HepG2 (cell line): Measurements from ENCODE around the gene SYNDIG1. TPM values are rescaled to one million over a fixed set of nuclear protein-coding genes. Genes with fewer than 3 reads are reported as not detected.

Experiments
- ATAC-seq: fragments of 200-7000 bp; cut with Tn5 transposase; 3 replicates; pipeline ENCODE4 v1.9.1; 2020; ENCODE audit warnings: mild to moderate bottlenecking, moderate library complexity
- BruUV-seq: library from RNA; stranded (reverse); fragments of 400-500 nt; replicated peaks from 2 replicates; lab custom pipeline; 2021; lab: Mats Ljungman, UMichigan
- CTCF ChIA-PET: fragments of 300-600 bp; formaldehyde crosslinking; extraction: SDS; loops from one replicate; lab custom pipeline; 2021; ENCODE audit warnings: low total read pairs, inconsistent platforms, low intra/inter-chr PET ratio; lab: Yijun Ruan, JAX
- POLR2A ChIA-PET: fragments of 350-600 bp; sonication (Branson Sonifier 250); formaldehyde crosslinking; loops from one replicate; lab custom pipeline; 2020; ENCODE audit warnings: antibody characterized with exemption, inconsistent platforms; lab: Yijun Ruan, JAX
- DNase-seq: peaks from one replicate; pipeline ENCODE4 v3.0.0-alpha.2; 2015; ENCODE audit warnings: low spot score
- FAIRE-seq: peaks from 3 replicates; lab custom pipeline; 2011; peaks lifted over from hg19 to GRCh38; lab: Jason Lieb, UNC
- H2AFZ ChIP-seq: one replicate; pipeline ENCODE4 v1.6.1; 2011; ENCODE audit warnings: low read length, inconsistent platforms
- H3K27ac ChIP-seq: fragments of 300-600 bp; 3 replicates; pipeline ENCODE4 v1.8.0; 2011; ENCODE audit warnings: mixed run types, mild to moderate bottlenecking, mixed read lengths, low read length, inconsistent platforms; ENCODE audit not compliant: insufficient read depth; ENCODE audit errors: extremely low read length
- H3K27me3 ChIP-seq, 2 experiments: fragments of 200-600 bp in 1 of 2; 2 replicates in 1 of 2; 3 replicates in 1 of 2; pipeline versions ENCODE4 v1.6.0 to v1.8.0; 2011; ENCODE audit warnings: low read length in 2 of 2, mild to moderate bottlenecking in 2 of 2, moderate library complexity in 2 of 2, inconsistent platforms in 1 of 2; ENCODE audit not compliant: insufficient read depth in 2 of 2, control insufficient read depth in 1 of 2
- H3K36me3 ChIP-seq, 2 experiments: fragments of 200-600 bp in 1 of 2; replicated peaks in 1 of 2; 2 replicates in 1 of 2; 3 replicates in 1 of 2; pipeline versions ENCODE4 v1.5.1 to v1.8.0; 2011; ENCODE audit warnings: low read length in 2 of 2, inconsistent platforms in 1 of 2; ENCODE audit not compliant: insufficient read depth in 2 of 2, control insufficient read depth in 1 of 2
- H3K4me1 ChIP-seq: 2 replicates; pipeline ENCODE4 v1.5.1; 2012; ENCODE audit warnings: low read length, inconsistent platforms; ENCODE audit not compliant: insufficient read depth
- H3K4me2 ChIP-seq: 2 replicates; pipeline ENCODE4 v1.6.0; 2011; ENCODE audit warnings: low read depth, low read length, inconsistent platforms
- H3K4me3 ChIP-seq, 3 experiments: fragments of 200-600 bp in 1 of 3; sonication (generic), shearing (Covaris generic) in 1 of 3; replicated peaks in 1 of 3; 2 replicates each; pipeline ENCODE4 v1.5.1; 2011 to 2016; ENCODE audit warnings: low read length in 3 of 3, inconsistent platforms in 2 of 3, low read depth in 2 of 3, mild to moderate bottlenecking in 2 of 3, control low read depth in 1 of 3, mixed read lengths in 1 of 3; ENCODE audit not compliant: insufficient read depth in 1 of 3
- H3K79me2 ChIP-seq: one replicate; pipeline ENCODE4 v1.6.1; 2011; ENCODE audit warnings: low read length, inconsistent platforms; ENCODE audit not compliant: insufficient read depth
- H3K9ac ChIP-seq: 2 replicates; pipeline ENCODE4 v1.6.0; 2011; ENCODE audit warnings: mild to moderate bottlenecking, low read depth, low read length, inconsistent platforms; ENCODE audit not compliant: insufficient read depth
- H3K9me3 ChIP-seq: 2 replicates; pipeline ENCODE4 v1.5.1; 2012; ENCODE audit warnings: mild to moderate bottlenecking, low read length
- H4K20me1 ChIP-seq: 2 replicates; pipeline ENCODE4 v1.6.0; 2011; ENCODE audit warnings: inconsistent platforms, mild to moderate bottlenecking, low read length, moderate library complexity; ENCODE audit not compliant: insufficient read depth
- AGO1 ChIP-seq: fragments of 200-400 bp; formaldehyde crosslinking; IDR thresholded peaks from 2 replicates; pipeline ENCODE4 v1.6.1; 2017; ENCODE audit warnings: mild to moderate bottlenecking, low read depth, low read length, moderate library complexity; ENCODE audit not compliant: poor library complexity, severe bottlenecking
- HOXD1 ChIP-seq: sonication (generic); formaldehyde crosslinking; IDR thresholded peaks from 2 replicates; pipeline ENCODE4 v1.5.0; 2020; ENCODE audit warnings: missing genetic modification reagents
- KDM5B ChIP-seq: sonication (generic); formaldehyde crosslinking; IDR thresholded peaks from 2 replicates; pipeline ENCODE4 v1.4.0; 2020; ENCODE audit warnings: missing genetic modification reagents, mild to moderate bottlenecking, borderline replicate concordance
- NR2F6 ChIP-seq, 2 experiments: IDR thresholded peaks; 2 replicates each; pipeline ENCODE4 v1.6.1; 2016; ENCODE audit warnings: antibody characterized with exemption in 1 of 2, mild to moderate bottlenecking in 1 of 2
- PPARG ChIP-seq: conservative IDR thresholded peaks from 2 replicates; pipeline ENCODE4 v1.6.1; 2016; ENCODE audit warnings: missing biosample characterization, missing genetic modification reagents
- RBM39 ChIP-seq: fragments of 200-400 bp; formaldehyde crosslinking; IDR thresholded peaks from one replicate; pipeline ENCODE4 v1.6.1; 2018; ENCODE audit warnings: antibody characterized with exemption, mild to moderate bottlenecking, low read depth, low read length; ENCODE audit not compliant: poor library complexity, severe bottlenecking
- RCOR2 ChIP-seq: IDR thresholded peaks from 2 replicates; pipeline ENCODE4 v1.6.1; 2016; ENCODE audit warnings: missing biosample characterization, missing genetic modification reagents
- RFX5 ChIP-seq: IDR thresholded peaks from 2 replicates; pipeline ENCODE4 v1.6.1; 2011; ENCODE audit warnings: low read depth, low read length, improper control_type of control experiment
- SRSF1 ChIP-seq: fragments of 200-400 bp; formaldehyde crosslinking; optimal IDR thresholded peaks from 2 replicates; pipeline ENCODE3; 2017; ENCODE audit warnings: mild to moderate bottlenecking, low read depth, low read length, moderate library complexity
- STAG1 ChIP-seq: sonication (generic); formaldehyde crosslinking; IDR thresholded peaks from 2 replicates; pipeline ENCODE4 v1.4.0; 2020; ENCODE audit warnings: missing genetic modification reagents
- XBP1 ChIP-seq: sonication (generic); formaldehyde crosslinking; IDR thresholded peaks from 2 replicates; pipeline ENCODE4 v1.5.0; 2020; ENCODE audit warnings: missing genetic modification reagents
- ZMAT3 ChIP-seq: sonication (generic); formaldehyde crosslinking; conservative IDR thresholded peaks from 2 replicates; pipeline ENCODE4 v1.7.0; 2021; ENCODE audit warnings: missing genetic modification reagents
- ZNF329 ChIP-seq: sonication (generic); formaldehyde crosslinking; IDR thresholded peaks from 2 replicates; pipeline ENCODE4 v1.9.0; 2021; ENCODE audit warnings: low read depth, mild to moderate bottlenecking, missing genetic modification reagents
- ZNF775 ChIP-seq: sonication (generic); formaldehyde crosslinking; IDR thresholded peaks from 2 replicates; pipeline ENCODE4 v1.4.0; 2020; ENCODE audit warnings: missing genetic modification reagents, mild to moderate bottlenecking, moderate library complexity, borderline replicate concordance
- WGBS: methylation state at CpG from one replicate; pipeline ENCODE4 v1.1.6; 2017; ENCODE audit warnings: low lambda C conversion rate; 5-methylcytosine and 5-hydroxymethylcytosine counted together
- in situ Hi-C: cut with HindIII; loops from 2 replicates; pipeline ENCODE4 v1.10.0; 2017; ENCODE audit warnings: low pct_unique_long_range_greater_than_20kb; ENCODE audit not compliant: extremely low pct_ligation_motif_present
- intact Hi-C: fragments of 100-400 bp; cut with micrococcal nuclease; formaldehyde crosslinking; loops from one replicate; pipeline ENCODE4 v1.10.0; 2022; ENCODE audit not compliant: unreplicated experiment
- polyA plus RNA-seq, 8 experiments: library from polyadenylated mRNA; depleted of rRNA in 3 of 8; stranded (reverse) in 7 of 8; unstranded in 1 of 8; fragments of >200 nt; fragmentation: Illumina TruSeq in 4 of 8; extraction: Trizol in 4 of 8; gene quantifications; 2 replicates each; pipeline versions ENCODE4 v1.2.1 to v1.2.3, GENCODE V29; 2011 to 2016; ENCODE audit warnings: low read depth in 4 of 8, missing spikeins in 1 of 8, mixed read lengths in 1 of 8; ENCODE audit not compliant: insufficient read depth in 1 of 8
- total RNA-seq, 5 experiments: library from RNA; depleted of rRNA; stranded (reverse); fragments of >200 nt; fragmentation: Illumina TruSeq; extraction: Trizol; gene quantifications; 2 replicates each; pipeline ENCODE4 v1.2.3, GENCODE V29; 2016; ENCODE audit warnings: low read depth in 1 of 5
- TF ChIP-seq, protein P1 (sequence below): conservative IDR thresholded peaks from 2 replicates; pipeline ENCODE4 v1.6.1; 2018; ENCODE audit warnings: missing genetic modification reagents
- TF ChIP-seq, protein P2 (sequence below): sonication (generic); formaldehyde crosslinking; IDR thresholded peaks from 2 replicates; pipeline ENCODE4 v1.4.0; 2020; ENCODE audit warnings: missing genetic modification reagents, borderline replicate concordance
- TF ChIP-seq, protein P3 (sequence below): sonication (generic); formaldehyde crosslinking; IDR thresholded peaks from 2 replicates; pipeline ENCODE4 v1.8.1; 2022; ENCODE audit warnings: mild to moderate bottlenecking, missing genetic modification reagents
- TF ChIP-seq, protein P4 (sequence below): sonication (generic); formaldehyde crosslinking; IDR thresholded peaks from 2 replicates; pipeline ENCODE4 v1.4.0; 2020; ENCODE audit warnings: mild to moderate bottlenecking, low read depth, missing genetic modification reagents

Gene SYNDIG1
- total and polyA plus RNA-seq, 2 of the 13 experiments (the other 11 are each of a cell fraction or from before 2014, with no cell fraction given), result not detected

DNA sequence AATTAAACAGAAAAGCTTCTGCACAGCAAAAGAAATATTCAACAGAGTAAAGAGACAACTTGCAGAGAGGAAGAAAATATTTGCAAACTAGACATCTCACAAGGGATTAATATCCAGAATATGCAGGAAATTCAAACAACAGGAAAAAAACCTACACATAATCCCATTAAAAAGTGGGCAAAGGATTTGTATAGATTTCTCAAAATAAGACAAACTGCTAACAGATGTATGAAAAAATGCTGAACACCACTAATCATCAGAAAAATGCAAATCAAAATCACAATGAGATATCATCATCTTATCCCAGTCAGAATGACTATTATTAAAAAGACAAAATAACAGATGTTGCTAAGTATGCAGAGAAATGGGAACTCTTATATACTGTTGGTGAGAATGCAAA is 129.6 kb downstream of the SYNDIG1 start (continued):
- TF ChIP-seq, protein P1, sequence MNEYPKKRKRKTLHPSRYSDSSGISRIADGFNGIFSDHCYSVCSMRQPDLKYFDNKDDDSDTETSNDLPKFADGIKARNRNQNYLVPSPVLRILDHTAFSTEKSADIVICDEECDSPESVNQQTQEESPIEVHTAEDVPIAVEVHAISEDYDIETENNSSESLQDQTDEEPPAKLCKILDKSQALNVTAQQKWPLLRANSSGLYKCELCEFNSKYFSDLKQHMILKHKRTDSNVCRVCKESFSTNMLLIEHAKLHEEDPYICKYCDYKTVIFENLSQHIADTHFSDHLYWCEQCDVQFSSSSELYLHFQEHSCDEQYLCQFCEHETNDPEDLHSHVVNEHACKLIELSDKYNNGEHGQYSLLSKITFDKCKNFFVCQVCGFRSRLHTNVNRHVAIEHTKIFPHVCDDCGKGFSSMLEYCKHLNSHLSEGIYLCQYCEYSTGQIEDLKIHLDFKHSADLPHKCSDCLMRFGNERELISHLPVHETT (CRISPR knock-in tag), result no peak
- TF ChIP-seq AGO1, result no peak
- TF ChIP-seq, protein P2, sequence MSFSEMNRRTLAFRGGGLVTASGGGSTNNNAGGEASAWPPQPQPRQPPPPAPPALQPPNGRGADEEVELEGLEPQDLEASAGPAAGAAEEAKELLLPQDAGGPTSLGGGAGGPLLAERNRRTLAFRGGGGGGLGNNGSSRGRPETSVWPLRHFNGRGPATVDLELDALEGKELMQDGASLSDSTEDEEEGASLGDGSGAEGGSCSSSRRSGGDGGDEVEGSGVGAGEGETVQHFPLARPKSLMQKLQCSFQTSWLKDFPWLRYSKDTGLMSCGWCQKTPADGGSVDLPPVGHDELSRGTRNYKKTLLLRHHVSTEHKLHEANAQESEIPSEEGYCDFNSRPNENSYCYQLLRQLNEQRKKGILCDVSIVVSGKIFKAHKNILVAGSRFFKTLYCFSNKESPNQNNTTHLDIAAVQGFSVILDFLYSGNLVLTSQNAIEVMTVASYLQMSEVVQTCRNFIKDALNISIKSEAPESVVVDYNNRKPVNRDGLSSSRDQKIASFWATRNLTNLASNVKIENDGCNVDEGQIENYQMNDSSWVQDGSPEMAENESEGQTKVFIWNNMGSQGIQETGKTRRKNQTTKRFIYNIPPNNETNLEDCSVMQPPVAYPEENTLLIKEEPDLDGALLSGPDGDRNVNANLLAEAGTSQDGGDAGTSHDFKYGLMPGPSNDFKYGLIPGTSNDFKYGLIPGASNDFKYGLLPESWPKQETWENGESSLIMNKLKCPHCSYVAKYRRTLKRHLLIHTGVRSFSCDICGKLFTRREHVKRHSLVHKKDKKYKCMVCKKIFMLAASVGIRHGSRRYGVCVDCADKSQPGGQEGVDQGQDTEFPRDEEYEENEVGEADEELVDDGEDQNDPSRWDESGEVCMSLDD (CRISPR knock-in tag), result no peak
- no peak for TF ChIP-seq RCOR2 (CRISPR knock-in tag)
- no peak for TF ChIP-seq XBP1 (CRISPR knock-in tag)
- no peak for TF ChIP-seq SRSF1
- no peak for TF ChIP-seq ZNF329 (CRISPR knock-in tag)

DNA sequence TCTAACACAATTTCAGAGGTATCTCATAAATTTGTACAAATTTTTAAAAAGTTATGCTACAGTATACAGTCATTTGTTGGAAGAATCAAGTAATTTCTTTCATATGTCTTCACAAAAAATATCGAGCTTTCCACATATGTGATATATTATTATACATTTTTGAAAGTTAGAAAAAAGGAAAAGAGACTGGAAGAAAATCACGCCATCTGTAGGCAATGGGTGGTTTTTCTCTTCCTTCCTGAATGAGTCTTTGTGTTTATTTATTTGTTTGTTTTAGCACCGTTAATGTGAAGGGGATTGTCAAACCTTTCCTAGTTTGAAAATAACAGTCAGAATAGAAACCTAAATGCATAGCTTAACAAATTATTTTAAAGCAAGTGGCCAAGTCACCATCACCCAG is 130.6 kb downstream of the SYNDIG1 start:
- no peak for DNase-seq
- no peaks in the 10 kb centered on the region for H3K4me1 ChIP-seq
- no peaks in the 10 kb centered on the region for H3K9me3 ChIP-seq
- H3K4me3 ChIP-seq, result no peak overlapping the region
- no peaks in the 10 kb centered on the region for H4K20me1 ChIP-seq
- no peaks in the 10 kb centered on the region for H3K79me2 ChIP-seq
- ATAC-seq, result no peak
- POLR2A ChIA-PET, result no interaction called here
- BruUV-seq, result no TSS peak
- H3K27me3 ChIP-seq, result no peaks in the 10 kb centered on the region; a peak in 1 of 5 replicates
- in situ Hi-C loops (no loop called here), intact Hi-C loops (no loop called here)
- FAIRE-seq, result no peak
- WGBS, result 5% methylated on average over 3 of the region's 3 CpGs
- no peak overlapping the region for H3K27ac ChIP-seq
- CTCF ChIA-PET, result no interaction called here
- H3K36me3 ChIP-seq, result no peaks in the 10 kb centered on the region
- H2AFZ ChIP-seq, result no peak overlapping the region
- no peak overlapping the region for H3K9ac ChIP-seq
- H3K4me2 ChIP-seq, result no peak overlapping the region
- TF ChIP-seq KDM5B (CRISPR knock-in tag) (no peak), RFX5 (no peak), HOXD1 (CRISPR knock-in tag) (no peak), NR2F6 (IDR thresholded peaks at IDR 0.05) (no peak), NR2F6 (CRISPR knock-in tag; IDR thresholded peaks at IDR 0.05) (no peak), ZMAT3 (no peak), ZNF775 (CRISPR knock-in tag) (no peak), STAG1 (CRISPR knock-in tag) (no peak), RCOR2 (CRISPR knock-in tag) (no peak), PPARG (no peak), RBM39 (no peak)
- TF ChIP-seq, protein P3, sequence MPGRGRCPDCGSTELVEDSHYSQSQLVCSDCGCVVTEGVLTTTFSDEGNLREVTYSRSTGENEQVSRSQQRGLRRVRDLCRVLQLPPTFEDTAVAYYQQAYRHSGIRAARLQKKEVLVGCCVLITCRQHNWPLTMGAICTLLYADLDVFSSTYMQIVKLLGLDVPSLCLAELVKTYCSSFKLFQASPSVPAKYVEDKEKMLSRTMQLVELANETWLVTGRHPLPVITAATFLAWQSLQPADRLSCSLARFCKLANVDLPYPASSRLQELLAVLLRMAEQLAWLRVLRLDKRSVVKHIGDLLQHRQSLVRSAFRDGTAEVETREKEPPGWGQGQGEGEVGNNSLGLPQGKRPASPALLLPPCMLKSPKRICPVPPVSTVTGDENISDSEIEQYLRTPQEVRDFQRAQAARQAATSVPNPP, result no peak
- TF ChIP-seq, protein P4, sequence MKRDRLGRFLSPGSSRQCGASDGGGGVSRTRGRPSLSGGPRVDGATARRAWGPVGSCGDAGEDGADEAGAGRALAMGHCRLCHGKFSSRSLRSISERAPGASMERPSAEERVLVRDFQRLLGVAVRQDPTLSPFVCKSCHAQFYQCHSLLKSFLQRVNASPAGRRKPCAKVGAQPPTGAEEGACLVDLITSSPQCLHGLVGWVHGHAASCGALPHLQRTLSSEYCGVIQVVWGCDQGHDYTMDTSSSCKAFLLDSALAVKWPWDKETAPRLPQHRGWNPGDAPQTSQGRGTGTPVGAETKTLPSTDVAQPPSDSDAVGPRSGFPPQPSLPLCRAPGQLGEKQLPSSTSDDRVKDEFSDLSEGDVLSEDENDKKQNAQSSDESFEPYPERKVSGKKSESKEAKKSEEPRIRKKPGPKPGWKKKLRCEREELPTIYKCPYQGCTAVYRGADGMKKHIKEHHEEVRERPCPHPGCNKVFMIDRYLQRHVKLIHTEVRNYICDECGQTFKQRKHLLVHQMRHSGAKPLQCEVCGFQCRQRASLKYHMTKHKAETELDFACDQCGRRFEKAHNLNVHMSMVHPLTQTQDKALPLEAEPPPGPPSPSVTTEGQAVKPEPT, result no peak
